ENCODE results near the gene CDK2AP2.

The CDK2AP2 gene

DNA sequence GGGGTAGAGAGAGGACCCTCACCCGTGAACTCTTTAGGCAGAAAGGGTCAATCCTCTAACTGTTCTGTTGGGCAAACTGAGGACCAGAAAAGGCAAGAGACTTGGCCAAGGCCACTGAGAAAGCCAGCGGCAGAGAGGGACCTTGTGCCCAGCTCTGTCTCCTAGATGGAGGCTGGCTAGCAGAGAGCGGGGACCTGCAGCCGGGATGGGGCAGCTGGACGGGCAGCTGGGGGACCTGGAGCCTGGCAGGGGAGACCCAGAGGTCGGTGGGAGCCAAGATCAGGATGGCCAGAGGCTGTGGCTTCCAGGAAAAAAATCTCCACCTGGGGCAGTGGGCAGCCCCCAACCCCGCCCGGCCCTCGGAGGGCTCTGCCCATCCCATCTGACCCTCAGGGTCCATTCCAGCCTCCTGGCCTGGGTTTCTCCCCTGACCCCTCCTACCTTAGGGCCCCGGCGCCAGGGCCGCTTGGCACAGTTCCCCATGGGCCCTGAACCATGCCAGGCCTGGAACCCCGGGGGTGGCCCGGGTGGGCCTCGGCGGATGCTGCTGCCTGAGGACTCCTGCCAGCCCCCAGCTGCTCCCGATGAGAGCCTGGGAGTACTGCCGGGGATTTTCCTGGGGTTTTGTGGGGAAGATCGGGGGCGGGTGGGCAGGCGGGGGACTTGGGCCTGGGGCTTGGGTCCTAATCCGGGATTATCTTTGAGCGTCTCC, 15.0 kb upstream of the CDK2AP2 start, which contains the start of gene CABP2:
TSS of gene CABP2 (minus strand) at position 603 of the 712 bp plus-strand sequence. CDS start at position 483, 120 bp downstream.
- no peak for TF ChIP-seq TCF12 (IDR thresholded peaks at IDR 0.05; ENCODE audit: low read depth)
- TF ChIP-seq USF1 (IDR thresholded peaks at IDR 0.05): no peak
- no peak for TF ChIP-seq EGR1 (IDR thresholded peaks at IDR 0.05)
- no peak for TF ChIP-seq FOXM1 (IDR thresholded peaks at IDR 0.05; ENCODE audit: borderline replicate concordance, low read depth)
- TF ChIP-seq, protein P1, sequence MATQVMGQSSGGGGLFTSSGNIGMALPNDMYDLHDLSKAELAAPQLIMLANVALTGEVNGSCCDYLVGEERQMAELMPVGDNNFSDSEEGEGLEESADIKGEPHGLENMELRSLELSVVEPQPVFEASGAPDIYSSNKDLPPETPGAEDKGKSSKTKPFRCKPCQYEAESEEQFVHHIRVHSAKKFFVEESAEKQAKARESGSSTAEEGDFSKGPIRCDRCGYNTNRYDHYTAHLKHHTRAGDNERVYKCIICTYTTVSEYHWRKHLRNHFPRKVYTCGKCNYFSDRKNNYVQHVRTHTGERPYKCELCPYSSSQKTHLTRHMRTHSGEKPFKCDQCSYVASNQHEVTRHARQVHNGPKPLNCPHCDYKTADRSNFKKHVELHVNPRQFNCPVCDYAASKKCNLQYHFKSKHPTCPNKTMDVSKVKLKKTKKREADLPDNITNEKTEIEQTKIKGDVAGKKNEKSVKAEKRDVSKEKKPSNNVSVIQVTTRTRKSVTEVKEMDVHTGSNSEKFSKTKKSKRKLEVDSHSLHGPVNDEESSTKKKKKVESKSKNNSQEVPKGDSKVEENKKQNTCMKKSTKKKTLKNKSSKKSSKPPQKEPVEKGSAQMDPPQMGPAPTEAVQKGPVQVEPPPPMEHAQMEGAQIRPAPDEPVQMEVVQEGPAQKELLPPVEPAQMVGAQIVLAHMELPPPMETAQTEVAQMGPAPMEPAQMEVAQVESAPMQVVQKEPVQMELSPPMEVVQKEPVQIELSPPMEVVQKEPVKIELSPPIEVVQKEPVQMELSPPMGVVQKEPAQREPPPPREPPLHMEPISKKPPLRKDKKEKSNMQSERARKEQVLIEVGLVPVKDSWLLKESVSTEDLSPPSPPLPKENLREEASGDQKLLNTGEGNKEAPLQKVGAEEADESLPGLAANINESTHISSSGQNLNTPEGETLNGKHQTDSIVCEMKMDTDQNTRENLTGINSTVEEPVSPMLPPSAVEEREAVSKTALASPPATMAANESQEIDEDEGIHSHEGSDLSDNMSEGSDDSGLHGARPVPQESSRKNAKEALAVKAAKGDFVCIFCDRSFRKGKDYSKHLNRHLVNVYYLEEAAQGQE (IDR thresholded peaks at IDR 0.05; ENCODE audit: low read depth): no peak
- no peak for TF ChIP-seq TEAD4 (IDR thresholded peaks at IDR 0.05)
- no peak for TF ChIP-seq NFIC (IDR thresholded peaks at IDR 0.05)
- no peak for TF ChIP-seq CREB1 (IDR thresholded peaks at IDR 0.05; ENCODE audit: low read depth)
- TF ChIP-seq MAX (IDR thresholded peaks at IDR 0.05): no peak

GRCh38 chr11:67522338-67522737, 14.4 kb upstream of the CDK2AP2 start:
- no peak for TF ChIP-seq NFIC (IDR thresholded peaks at IDR 0.05)
- TF ChIP-seq MAX (IDR thresholded peaks at IDR 0.05): no peak
- no peak for TF ChIP-seq FOXM1 (IDR thresholded peaks at IDR 0.05; ENCODE audit: borderline replicate concordance, low read depth)
- TF ChIP-seq ZBTB7A (IDR thresholded peaks at IDR 0.05; ENCODE audit: low read depth): no peak
- no peak for TF ChIP-seq TEAD4 (IDR thresholded peaks at IDR 0.05)
- TF ChIP-seq CEBPB (IDR thresholded peaks at IDR 0.05): no peak
- no peak for TF ChIP-seq YY1 (IDR thresholded peaks at IDR 0.05; ENCODE audit: low read depth)
- no peak for TF ChIP-seq USF1 (IDR thresholded peaks at IDR 0.05)
- TF ChIP-seq CREB1 (IDR thresholded peaks at IDR 0.05; ENCODE audit: low read depth): no peak
- no peak for TF ChIP-seq EP300 (IDR thresholded peaks at IDR 0.05; ENCODE audit: borderline replicate concordance)
- no peak for TF ChIP-seq EGR1 (IDR thresholded peaks at IDR 0.05)
- TF ChIP-seq TAF1 (IDR thresholded peaks at IDR 0.05; ENCODE audit: low read depth): no peak
- TF ChIP-seq TCF12 (IDR thresholded peaks at IDR 0.05; ENCODE audit: low read depth): no peak
- TF ChIP-seq, protein P1 (IDR thresholded peaks at IDR 0.05; ENCODE audit: low read depth): no peak
- no peak for TF ChIP-seq RAD21 (IDR thresholded peaks at IDR 0.05; ENCODE audit: low read depth)

GRCh38 chr11:67521924-67522323, 14.0 kb upstream of the CDK2AP2 start:
- TF ChIP-seq TAF1 (IDR thresholded peaks at IDR 0.05; ENCODE audit: low read depth): no peak
- TF ChIP-seq TCF12 (IDR thresholded peaks at IDR 0.05; ENCODE audit: low read depth): no peak
- no peak for TF ChIP-seq USF1 (IDR thresholded peaks at IDR 0.05)
- no peak for TF ChIP-seq FOXM1 (IDR thresholded peaks at IDR 0.05; ENCODE audit: borderline replicate concordance, low read depth)
- no peak for TF ChIP-seq CEBPB (IDR thresholded peaks at IDR 0.05)
- TF ChIP-seq YY1 (IDR thresholded peaks at IDR 0.05; ENCODE audit: low read depth): no peak
- TF ChIP-seq ZBTB7A (IDR thresholded peaks at IDR 0.05; ENCODE audit: low read depth): no peak
- TF ChIP-seq TEAD4 (IDR thresholded peaks at IDR 0.05): no peak
- TF ChIP-seq EP300 (IDR thresholded peaks at IDR 0.05; ENCODE audit: borderline replicate concordance): no peak
- no peak for TF ChIP-seq CREB1 (IDR thresholded peaks at IDR 0.05; ENCODE audit: low read depth)

DNA sequence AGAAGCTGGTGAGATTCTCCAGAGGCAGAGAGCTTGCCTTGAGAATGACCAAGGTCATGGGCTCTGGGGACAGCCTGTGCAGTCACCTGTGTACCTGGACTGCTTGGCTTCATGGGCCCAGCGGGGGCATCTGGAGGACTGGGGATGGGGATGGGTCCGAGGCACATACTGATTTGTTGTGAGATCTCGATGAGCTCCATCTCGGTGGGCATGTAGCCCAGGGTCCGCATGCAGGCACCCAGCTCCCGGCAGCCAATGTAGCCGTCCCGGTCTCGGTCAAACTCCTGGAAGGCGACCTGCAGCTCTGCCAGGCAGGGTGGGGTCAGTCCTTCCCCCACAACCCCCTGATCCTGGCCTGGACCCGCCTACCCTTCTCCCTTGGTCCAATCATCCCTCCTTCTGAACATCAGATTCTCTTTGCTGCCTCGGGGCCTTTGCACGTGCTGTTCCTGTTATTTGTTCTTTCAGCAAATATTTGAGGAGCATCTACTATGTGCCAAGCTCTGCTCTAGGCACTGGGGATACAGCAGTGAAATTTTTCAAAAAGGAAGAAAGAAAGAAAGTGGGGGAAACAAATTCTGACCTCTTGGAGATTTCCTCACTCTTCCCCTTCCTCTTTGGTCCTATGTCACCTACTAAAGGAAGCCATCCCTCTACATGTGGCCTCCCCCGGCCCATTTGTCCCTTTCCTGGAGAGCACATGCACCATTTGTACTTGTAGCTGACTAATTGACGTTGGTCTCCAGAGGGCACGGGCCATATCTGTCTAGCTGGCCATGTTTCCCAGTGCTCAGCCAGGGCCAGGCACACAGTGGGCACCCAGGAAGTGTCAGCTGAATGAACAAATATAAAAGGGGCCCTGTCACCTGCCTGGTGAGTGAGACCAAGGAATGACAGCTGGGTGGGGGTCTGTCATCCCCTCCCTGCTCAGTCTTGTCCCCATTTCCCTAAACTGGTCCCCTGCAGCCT, 13.2 kb upstream of the CDK2AP2 start:
- TF ChIP-seq EGR1 (IDR thresholded peaks at IDR 0.05) (no peak), ZBTB7A (IDR thresholded peaks at IDR 0.05; ENCODE audit: low read depth) (no peak), USF1 (IDR thresholded peaks at IDR 0.05) (no peak), EP300 (IDR thresholded peaks at IDR 0.05; ENCODE audit: borderline replicate concordance) (no peak), NFIC (IDR thresholded peaks at IDR 0.05) (no peak), TCF12 (IDR thresholded peaks at IDR 0.05; ENCODE audit: low read depth) (no peak), TAF1 (IDR thresholded peaks at IDR 0.05; ENCODE audit: low read depth) (no peak), CEBPB (IDR thresholded peaks at IDR 0.05) (no peak), TEAD4 (IDR thresholded peaks at IDR 0.05) (no peak), MAX (IDR thresholded peaks at IDR 0.05) (no peak), CREB1 (IDR thresholded peaks at IDR 0.05; ENCODE audit: low read depth) (no peak), FOXM1 (IDR thresholded peaks at IDR 0.05; ENCODE audit: borderline replicate concordance, low read depth) (no peak), RAD21 (IDR thresholded peaks at IDR 0.05; ENCODE audit: low read depth) (no peak), YY1 (IDR thresholded peaks at IDR 0.05; ENCODE audit: low read depth) (no peak)
- TF ChIP-seq, protein P1 (IDR thresholded peaks at IDR 0.05; ENCODE audit: low read depth): no peak
